GM23248 (cell line): ENCODE results near the gene CSRNP2. TPM values are rescaled to one million over a fixed set of nuclear protein-coding genes. Genes with fewer than 3 reads are reported as not detected.
"Not testable (repeated sequence)": the region's sequence is repeated elsewhere in the genome, so short reads cannot be mapped to it uniquely, and the experiment has no call there.

ENCODE experiments used
- DNase-seq: peaks from one replicate; pipeline ENCODE4 v3.0.0-alpha.2; 2015
- H2AFZ ChIP-seq: fragments of 200-600 bp; sonication (generic); 2 replicates; pipeline ENCODE4 v1.6.1; 2016; ENCODE audit warnings: antibody characterized with exemption
- H3F3A ChIP-seq: fragments of 200-600 bp; sonication (generic); 2 replicates; pipeline ENCODE4 v1.6.1; 2016; ENCODE audit warnings: mild to moderate bottlenecking, antibody characterized with exemption, mixed run types; ENCODE audit not compliant: insufficient read depth
- H3K27ac ChIP-seq: fragments of 200-600 bp; sonication (generic); 2 replicates; pipeline ENCODE4 v1.5.1; 2016; ENCODE audit warnings: mild to moderate bottlenecking
- H3K27me3 ChIP-seq: fragments of 200-600 bp; sonication (generic); replicated peaks from 2 replicates; pipeline ENCODE4 v1.6.1; 2016; ENCODE audit warnings: mild to moderate bottlenecking; ENCODE audit not compliant: insufficient read depth
- H3K36me3 ChIP-seq: fragments of 200-600 bp; sonication (generic); 2 replicates; pipeline ENCODE4 v1.6.1; 2016; ENCODE audit warnings: low read depth, mild to moderate bottlenecking
- H3K4me1 ChIP-seq: fragments of 200-600 bp; sonication (generic); 2 replicates; pipeline ENCODE4 v1.6.1; 2016; ENCODE audit warnings: mild to moderate bottlenecking; ENCODE audit not compliant: insufficient read depth
- H3K4me2 ChIP-seq: fragments of 200-600 bp; sonication (generic); one replicate; pipeline ENCODE4 v1.6.1; 2016; ENCODE audit warnings: mild to moderate bottlenecking; ENCODE audit not compliant: unreplicated experiment
- H3K4me3 ChIP-seq: fragments of 200-600 bp; sonication (generic); 2 replicates; pipeline ENCODE4 v1.5.1; 2016; ENCODE audit warnings: mild to moderate bottlenecking
- H3K79me2 ChIP-seq: fragments of 200-600 bp; sonication (generic); 2 replicates; pipeline ENCODE4 v1.6.1; 2016; ENCODE audit warnings: mild to moderate bottlenecking; ENCODE audit not compliant: insufficient read depth
- H3K9ac ChIP-seq: fragments of 200-600 bp; sonication (generic); 2 replicates; pipeline ENCODE4 v1.6.1; 2016; ENCODE audit warnings: mild to moderate bottlenecking
- H3K9me2 ChIP-seq: fragments of 200-600 bp; sonication (generic); 2 replicates; pipeline ENCODE4 v1.6.1; 2016; ENCODE audit warnings: mixed run types, mild to moderate bottlenecking, moderate library complexity; ENCODE audit not compliant: insufficient read depth
- H3K9me3 ChIP-seq: fragments of 200-600 bp; sonication (generic); one replicate; pipeline ENCODE4 v1.6.1; 2017; ENCODE audit warnings: low read depth
- H4K20me1 ChIP-seq: fragments of 200-600 bp; sonication (generic); 2 replicates; pipeline ENCODE4 v1.6.0; 2016; ENCODE audit not compliant: insufficient read depth
- EZH2 ChIP-seq: fragments of 200-600 bp; sonication (generic); IDR thresholded peaks from 2 replicates; pipeline ENCODE4 v1.6.1; 2018; ENCODE audit warnings: antibody characterized with exemption, mild to moderate bottlenecking; ENCODE audit not compliant: insufficient read depth, poor library complexity, severe bottlenecking
- EZH2phosphoT487 ChIP-seq: fragments of 200-600 bp; sonication (generic); IDR thresholded peaks from 2 replicates; pipeline ENCODE4 v1.6.1; 2018; ENCODE audit warnings: antibody characterized with exemption, moderate library complexity, mild to moderate bottlenecking, low read depth; ENCODE audit not compliant: insufficient read depth
- WGBS, 2 experiments: methylation state at CpG; one replicate each; pipeline ENCODE4 v1.1.6; 2015 to 2017; ENCODE audit warnings: low lambda C conversion rate in 2 of 2, low coverage in 1 of 2; ENCODE audit errors: missing lambda C conversion rate in 2 of 2; 5-methylcytosine and 5-hydroxymethylcytosine counted together
- in situ Hi-C: fragments of 300-500 bp; cut with MboI; formaldehyde crosslinking; loops from 2 replicates; pipeline ENCODE4 v1.15.0; 2020
- polyA plus RNA-seq: library from polyadenylated mRNA; unstranded; fragments of >200 nt; fragmentation: Nextera tagmentation; extraction: Ambion mirVana; gene quantifications from 2 replicates; pipeline ENCODE4 v1.2.1, GENCODE V29; 2016
- total RNA-seq: library from RNA; depleted of rRNA; stranded (reverse); fragments of >200 nt; shearing (Covaris generic); gene quantifications from 2 replicates; pipeline ENCODE4 v1.2.3, GENCODE V29; 2014

Gene CSRNP2
- total and polyA plus RNA-seq, 2 experiments from 2014 or later = 15.1 to 22.0 TPM

- H3K27me3 ChIP-seq = no peaks in the 10 kb centered on the region
- H3K36me3 ChIP-seq = no peaks in the 10 kb centered on the region
- 46 to 53% methylated on average over 1 of the region's 1 CpG for WGBS, 2 experiments
- peaks cover 18% of the 10 kb centered on the region for H3F3A ChIP-seq
- no peak overlapping the region for H3K27ac ChIP-seq
- DNase-seq = no peak
- in situ Hi-C loops = no loop called here
- H3K9me3 ChIP-seq = no peaks in the 10 kb centered on the region
- peak overlapping the region; percentile 96; the same call in 1 of the 2 replicates for H3K9ac ChIP-seq
- peaks cover 68% of the 10 kb centered on the region for H3K79me2 ChIP-seq
- H4K20me1 ChIP-seq = peaks cover 8% of the 10 kb centered on the region; the same call in 1 of the 2 replicates
- peak overlapping the region; percentile 97 for H3K4me2 ChIP-seq
- H2AFZ ChIP-seq = no peak overlapping the region
- H3K9me2 ChIP-seq = no peaks in the 10 kb centered on the region
- H3K4me1 ChIP-seq = peaks cover 17% of the 10 kb centered on the region
- TF ChIP-seq EZH2 (no peak), EZH2phosphoT487 (no peak)
- peak overlapping the region; percentile 95 for H3K4me3 ChIP-seq
Observed at GRCh38 chr12:51081421-51081820, 2.0 kb downstream of the CSRNP2 start.

GRCh38 chr12:51080136-51080535 lies 3.3 kb downstream of the CSRNP2 start:
- WGBS, 2 experiments = 96 to 98% methylated on average over 4 of the region's 4 CpGs
- Histone ChIP-seq H3K36me3 (no peaks in the 10 kb centered on the region), H3F3A (peaks cover 18% of the 10 kb centered on the region), H2AFZ (no peak overlapping the region), H3K27me3 (no peaks in the 10 kb centered on the region), H3K4me1 (peaks cover 17% of the 10 kb centered on the region), H3K9me3 (no peaks in the 10 kb centered on the region), H4K20me1 (peaks cover 8% of the 10 kb centered on the region; the same call in 1 of the 2 replicates), H3K9me2 (no peaks in the 10 kb centered on the region), H3K9ac (no peak overlapping the region), H3K79me2 (peaks cover 81% of the 10 kb centered on the region), H3K4me3 (no peak overlapping the region), H3K27ac (no peak overlapping the region), H3K4me2 (no peak overlapping the region)
- no peak for TF ChIP-seq EZH2
- no peak for TF ChIP-seq EZH2phosphoT487
- no peak for DNase-seq
- in situ Hi-C loops = no loop called here

- Histone ChIP-seq H3F3A (peaks cover 18% of the 10 kb centered on the region), H3K4me1 (peaks cover 17% of the 10 kb centered on the region), H3K79me2 (peaks cover 93% of the 10 kb centered on the region)
- H4K20me1 ChIP-seq, H3K4me3 ChIP-seq, H3K27ac ChIP-seq, H3K9me3 ChIP-seq, H3K9me2 ChIP-seq, H3K9ac ChIP-seq, H2AFZ ChIP-seq, H3K36me3 ChIP-seq, DNase-seq, H3K4me2 ChIP-seq, H3K27me3 ChIP-seq, in situ Hi-C loops: not testable (repeated sequence)
- WGBS, 2 experiments = 92 to 98% methylated on average over 5 to 6 of the region's 6 CpGs
Observed at GRCh38 chr12:51078866-51079265, 4.5 kb downstream of the CSRNP2 start.

GRCh38 chr12:51078346-51078745 lies 5.0 kb downstream of the CSRNP2 start:
- H4K20me1 ChIP-seq, H3K36me3 ChIP-seq, H3K9me3 ChIP-seq, DNase-seq, H3K9me2 ChIP-seq, H3K27me3 ChIP-seq, in situ Hi-C loops, H2AFZ ChIP-seq, H3K4me3 ChIP-seq, H3K4me2 ChIP-seq: not testable (repeated sequence)
- Histone ChIP-seq H3K27ac (peak overlapping the region; percentile 18; the same call in 1 of the 2 replicates), H3K9ac (0 out of 2 replicates have a peak overlapping the region, but pooled peaks have one; percentile 11), H3F3A (peaks cover 18% of the 10 kb centered on the region), H3K4me1 (peaks cover 17% of the 10 kb centered on the region), H3K79me2 (peaks cover 99% of the 10 kb centered on the region)
- whole genome bisulfite sequencing, 2 experiments = 71 to 75% methylated on average over 5 of the region's 5 CpGs

DNA sequence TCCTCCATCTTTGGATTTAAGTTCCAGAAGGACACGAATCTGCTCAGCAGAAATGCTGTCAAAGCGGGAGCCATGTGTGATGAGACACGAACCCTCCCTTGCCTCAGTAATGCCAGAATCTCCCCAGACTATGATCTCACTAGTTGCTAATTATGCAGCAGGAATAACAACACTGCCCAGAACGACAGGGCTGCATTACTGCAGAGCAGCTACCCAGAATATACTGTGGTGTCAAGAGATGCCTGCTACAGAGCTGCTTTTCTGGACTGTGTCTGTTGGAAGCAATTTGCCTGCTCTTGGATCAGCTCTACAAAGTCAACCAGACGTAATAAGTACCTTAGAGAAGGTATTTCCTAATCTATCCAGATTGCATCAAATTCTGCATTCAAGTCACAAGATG lies 5.5 kb downstream of the CSRNP2 start:
- H3K9me2 ChIP-seq = no peaks in the 10 kb centered on the region
- H2AFZ ChIP-seq = no peak overlapping the region
- no peak overlapping the region for H3K4me3 ChIP-seq
- H4K20me1 ChIP-seq = peaks cover 8% of the 10 kb centered on the region; the same call in 1 of the 2 replicates
- H3K4me1 ChIP-seq = peaks cover 17% of the 10 kb centered on the region
- 17 to 19% methylated on average over 5 of the region's 5 CpGs for WGBS, 2 experiments
- in situ Hi-C loops = no loop called here
- no peaks in the 10 kb centered on the region for H3K27me3 ChIP-seq
- DNase-seq = peak; percentile 78
- peaks cover 100% of the 10 kb centered on the region for H3K79me2 ChIP-seq
- H3K36me3 ChIP-seq = 0 out of 2 replicates have a peak, but pooled peaks cover 8% of the 10 kb centered on the region
- no peak for TF ChIP-seq EZH2phosphoT487
- no peak for TF ChIP-seq EZH2
- no peaks in the 10 kb centered on the region for H3K9me3 ChIP-seq
- peaks cover 18% of the 10 kb centered on the region for H3F3A ChIP-seq
- 0 out of 2 replicates have a peak overlapping the region, but pooled peaks have one; percentile 11 for H3K9ac ChIP-seq
- H3K27ac ChIP-seq = peak overlapping the region; percentile 18; the same call in 1 of the 2 replicates
- H3K4me2 ChIP-seq = no peak overlapping the region
